ENCODE measurements around the gene PARD6B. TPM values are rescaled to one million over a fixed set of nuclear protein-coding genes. Genes with fewer than 3 reads are reported as not detected.

Gene PARD6B
- total RNA-seq, 1 donor from 2014 or later, result 43.2 TPM

DNA sequence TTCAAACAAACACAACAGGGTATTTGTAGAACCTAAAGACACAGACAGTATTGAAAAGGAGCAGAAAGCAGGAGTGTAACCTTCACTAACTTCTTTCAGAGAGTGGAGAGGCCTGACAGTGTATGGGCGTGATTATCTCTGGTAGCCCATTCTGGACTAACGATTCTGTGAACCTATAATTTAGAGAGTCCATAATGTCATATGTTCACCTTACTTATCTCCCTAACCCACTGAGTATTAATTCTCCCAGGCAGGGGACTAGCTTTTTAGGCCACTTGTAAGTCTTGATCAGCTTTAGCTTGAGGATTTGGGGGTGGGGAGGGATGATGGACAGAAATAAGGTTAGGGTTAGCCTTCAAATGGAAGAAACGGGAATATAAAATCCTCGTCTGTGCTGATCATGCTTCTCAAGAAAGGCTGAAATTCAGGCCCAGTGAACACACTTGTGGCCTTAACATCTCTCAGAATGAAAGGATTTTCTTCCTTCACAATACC lies 2.8 kb upstream of the PARD6B start:
- no peak overlapping the region for H3K4me3 ChIP-seq
- no peaks in the 10 kb centered on the region for H3K36me3 ChIP-seq
- TF ChIP-seq, protein P1, sequence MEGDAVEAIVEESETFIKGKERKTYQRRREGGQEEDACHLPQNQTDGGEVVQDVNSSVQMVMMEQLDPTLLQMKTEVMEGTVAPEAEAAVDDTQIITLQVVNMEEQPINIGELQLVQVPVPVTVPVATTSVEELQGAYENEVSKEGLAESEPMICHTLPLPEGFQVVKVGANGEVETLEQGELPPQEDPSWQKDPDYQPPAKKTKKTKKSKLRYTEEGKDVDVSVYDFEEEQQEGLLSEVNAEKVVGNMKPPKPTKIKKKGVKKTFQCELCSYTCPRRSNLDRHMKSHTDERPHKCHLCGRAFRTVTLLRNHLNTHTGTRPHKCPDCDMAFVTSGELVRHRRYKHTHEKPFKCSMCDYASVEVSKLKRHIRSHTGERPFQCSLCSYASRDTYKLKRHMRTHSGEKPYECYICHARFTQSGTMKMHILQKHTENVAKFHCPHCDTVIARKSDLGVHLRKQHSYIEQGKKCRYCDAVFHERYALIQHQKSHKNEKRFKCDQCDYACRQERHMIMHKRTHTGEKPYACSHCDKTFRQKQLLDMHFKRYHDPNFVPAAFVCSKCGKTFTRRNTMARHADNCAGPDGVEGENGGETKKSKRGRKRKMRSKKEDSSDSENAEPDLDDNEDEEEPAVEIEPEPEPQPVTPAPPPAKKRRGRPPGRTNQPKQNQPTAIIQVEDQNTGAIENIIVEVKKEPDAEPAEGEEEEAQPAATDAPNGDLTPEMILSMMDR (IDR thresholded peaks at IDR 0.05), result no peak
- no peaks in the 10 kb centered on the region for H3K27me3 ChIP-seq
- intact Hi-C loops (cut with DNase I), result no loop called here
- DNase-seq (no peak), ATAC-seq (no peak)
- H3K4me1 ChIP-seq, result peaks cover 21% of the 10 kb centered on the region
- peak overlapping the region; percentile 66 for H3K27ac ChIP-seq
- H3K9me3 ChIP-seq, result no peaks in the 10 kb centered on the region

DNA sequence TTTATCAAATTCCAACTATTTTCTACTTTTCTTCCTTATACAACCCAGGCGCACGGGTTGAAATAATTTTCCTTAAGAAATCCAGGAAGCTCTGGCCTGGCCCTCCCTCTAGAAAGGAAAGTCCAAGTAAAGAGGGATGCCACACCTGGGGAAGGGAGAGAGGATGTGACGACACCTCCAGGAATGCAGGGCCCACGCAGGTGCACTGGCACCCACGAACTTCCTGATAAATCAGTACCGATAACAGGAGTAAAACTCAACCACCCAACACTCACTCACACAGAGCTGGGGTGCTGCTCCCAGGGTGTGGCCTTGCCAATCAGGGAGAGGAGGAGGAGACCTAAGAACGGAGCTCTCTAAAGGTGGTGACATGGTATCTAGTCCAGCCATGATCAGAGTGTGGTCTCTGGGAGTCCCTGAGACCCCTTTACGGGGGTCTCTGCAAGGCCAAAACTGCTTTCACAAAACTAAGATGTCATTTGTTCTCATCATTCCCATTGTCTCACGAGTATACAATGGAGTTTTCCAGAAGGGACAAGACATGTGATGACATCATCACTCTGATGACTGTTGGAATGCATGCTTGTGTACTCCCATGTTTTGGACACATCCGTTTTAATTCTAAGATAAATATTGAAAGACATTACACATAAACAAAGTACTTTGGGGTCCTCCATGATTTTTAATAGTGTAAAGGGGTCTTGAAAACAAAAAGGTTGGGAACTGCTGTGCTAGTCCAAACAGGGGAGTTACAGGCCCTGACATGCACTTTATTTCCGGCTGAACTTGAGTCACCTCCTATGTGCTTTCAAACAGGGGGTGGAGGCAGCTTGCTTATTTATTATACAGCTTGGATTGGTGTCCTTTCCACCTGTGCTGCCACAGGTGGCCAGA lies 2.2 kb upstream of the PARD6B start:
- DNase-seq, result no peak

DNA sequence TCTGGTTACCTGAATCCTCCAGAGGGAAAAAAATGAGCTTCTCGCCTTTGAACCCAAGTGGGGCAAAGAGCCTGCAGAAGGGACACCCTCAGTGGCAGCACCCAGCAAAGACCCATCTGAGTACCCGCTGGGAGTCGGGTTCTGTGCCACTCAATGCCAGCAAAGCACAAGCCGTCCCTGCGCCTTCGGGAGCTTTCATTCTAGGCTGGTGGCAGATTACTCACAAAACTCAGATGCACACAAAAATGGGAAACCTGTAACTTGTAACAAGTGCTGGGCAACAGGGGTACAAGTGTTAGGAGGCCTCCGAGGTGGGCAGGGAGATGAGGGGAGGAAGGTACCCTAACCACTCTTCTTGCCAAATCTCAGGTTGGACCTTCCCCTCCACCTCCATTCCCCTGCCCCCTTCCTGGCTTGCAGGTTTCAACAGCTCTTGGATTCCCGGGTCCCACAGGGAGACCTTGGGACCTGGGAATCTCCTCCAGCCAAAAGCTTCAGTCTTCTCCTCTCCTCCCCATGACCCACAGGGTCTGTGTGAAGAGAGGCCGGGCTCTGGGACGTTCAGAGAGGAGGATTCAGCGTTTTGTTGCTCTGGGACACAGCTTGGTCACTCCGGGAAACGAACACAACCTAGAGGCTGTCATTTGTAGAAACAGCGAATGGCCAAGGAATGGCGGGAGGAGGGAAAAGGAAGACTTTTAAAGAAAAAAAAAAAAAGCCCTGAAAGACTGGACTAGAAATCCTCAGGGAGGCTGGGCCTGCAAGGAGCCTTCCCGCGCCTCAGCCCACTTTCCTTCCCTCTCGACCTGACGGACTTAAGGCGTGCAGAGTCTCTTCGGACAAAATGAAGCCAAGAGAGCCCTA lies 1.2 kb upstream of the PARD6B start:
- ATAC-seq, result no peak
- Histone ChIP-seq H3K36me3 (no peaks in the 10 kb centered on the region), H3K4me1 (peaks cover 21% of the 10 kb centered on the region), H3K27me3 (no peaks in the 10 kb centered on the region), H3K4me3 (peak overlapping the region; percentile 90), H3K9me3 (no peaks in the 10 kb centered on the region), H3K27ac (peak overlapping the region; percentile 66)
- intact Hi-C loops (cut with DNase I), result no loop called here
- DNase-seq, result no peak
- TF ChIP-seq, protein P1 (IDR thresholded peaks at IDR 0.05), result no peak

More for the DNA sequence above, 2.2 kb upstream of the PARD6B start:
- no peaks in the 10 kb centered on the region for H3K9me3 ChIP-seq
- no peak overlapping the region for H3K4me3 ChIP-seq
- intact Hi-C loops (cut with DNase I), result no loop called here
- H3K27me3 ChIP-seq, result no peaks in the 10 kb centered on the region
- peak overlapping the region; percentile 66 for H3K27ac ChIP-seq
- no peak for ATAC-seq
- H3K36me3 ChIP-seq, result no peaks in the 10 kb centered on the region
- peaks cover 21% of the 10 kb centered on the region for H3K4me1 ChIP-seq
- TF ChIP-seq, protein P1 (IDR thresholded peaks at IDR 0.05), result no peak

DNA sequence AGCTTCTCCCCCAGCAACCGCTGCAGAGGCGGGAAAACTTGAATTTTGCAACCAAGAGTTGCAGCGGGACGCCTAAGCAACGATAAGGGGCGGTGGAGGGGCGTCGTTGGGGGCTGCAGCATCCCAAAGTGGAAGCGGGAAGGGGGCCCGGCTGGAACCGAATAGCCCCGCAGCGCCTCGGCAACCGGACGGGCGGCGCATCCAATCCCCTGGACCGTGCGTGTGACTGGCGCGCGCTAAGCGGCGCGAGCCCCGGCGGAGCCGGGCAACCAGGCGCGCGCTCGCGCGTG lies 670 bp upstream of the PARD6B start:
- Histone ChIP-seq H3K27ac (peak overlapping the region; percentile 66), H3K36me3 (no peaks in the 10 kb centered on the region), H3K4me1 (peaks cover 21% of the 10 kb centered on the region), H3K9me3 (no peaks in the 10 kb centered on the region), H3K27me3 (no peaks in the 10 kb centered on the region), H3K4me3 (peak overlapping the region; percentile 90)
- ATAC-seq (no peak), DNase-seq (no peak)
- TF ChIP-seq, protein P1 (IDR thresholded peaks at IDR 0.05), result no peak
- intact Hi-C loops (cut with DNase I), result no loop called here

DNA sequence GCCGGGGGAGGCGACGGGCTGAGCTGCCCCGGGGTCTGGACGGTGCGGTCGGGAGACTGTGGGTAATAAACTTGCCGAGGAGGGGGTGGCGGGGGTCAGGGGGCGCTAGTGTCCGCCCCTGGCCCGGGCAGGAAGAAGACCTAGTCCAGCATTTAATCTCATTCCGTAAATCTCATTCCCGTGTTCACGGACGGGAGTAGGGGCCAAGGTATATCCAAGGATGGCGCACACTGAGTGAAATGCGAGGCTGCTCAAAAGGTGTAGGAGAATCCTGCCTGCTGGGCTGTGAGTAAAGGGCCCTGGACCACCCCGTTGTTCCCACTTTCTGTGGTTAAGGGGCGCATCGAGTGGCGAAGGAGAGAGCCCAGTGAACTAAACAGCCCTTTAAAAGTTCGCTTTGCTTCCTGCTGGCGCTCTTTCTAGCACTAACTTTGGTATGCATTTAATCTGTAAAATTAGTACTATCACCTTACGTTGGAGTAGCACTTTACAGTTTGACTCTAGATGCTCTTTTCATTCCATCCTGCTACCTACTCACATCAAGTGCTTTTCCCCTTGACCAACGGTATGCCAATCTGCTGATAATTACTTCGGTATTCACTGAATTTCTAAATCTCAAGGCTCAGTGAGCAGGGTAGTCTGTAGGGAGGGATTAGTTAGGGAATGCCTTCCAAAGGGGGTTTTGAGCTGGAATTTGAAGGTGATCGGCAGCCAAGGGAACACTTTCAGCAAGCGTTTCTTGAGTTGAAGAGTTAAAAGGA lies 730 bp downstream of the PARD6B start:
- Histone ChIP-seq H3K36me3 (no peaks in the 10 kb centered on the region), H3K4me1 (peaks cover 21% of the 10 kb centered on the region), H3K27me3 (no peaks in the 10 kb centered on the region), H3K9me3 (no peaks in the 10 kb centered on the region), H3K27ac (peak overlapping the region; percentile 89), H3K4me3 (peak overlapping the region; percentile 90)
- no peak for ATAC-seq
- intact Hi-C loops (cut with DNase I), result no loop called here
- DNase-seq, result no peak
- TF ChIP-seq, protein P1 (IDR thresholded peaks at IDR 0.05), result no peak
